GM19452 (cell line): ENCODE data around the gene PRSS27.

Experiments used
- ATAC-seq: cut with Tn5 transposase; IDR thresholded peaks from one replicate; pipeline ENCODE4 v1.9.1; 2021; ENCODE audit not compliant: unreplicated experiment

Gene PRSS27

DNA sequence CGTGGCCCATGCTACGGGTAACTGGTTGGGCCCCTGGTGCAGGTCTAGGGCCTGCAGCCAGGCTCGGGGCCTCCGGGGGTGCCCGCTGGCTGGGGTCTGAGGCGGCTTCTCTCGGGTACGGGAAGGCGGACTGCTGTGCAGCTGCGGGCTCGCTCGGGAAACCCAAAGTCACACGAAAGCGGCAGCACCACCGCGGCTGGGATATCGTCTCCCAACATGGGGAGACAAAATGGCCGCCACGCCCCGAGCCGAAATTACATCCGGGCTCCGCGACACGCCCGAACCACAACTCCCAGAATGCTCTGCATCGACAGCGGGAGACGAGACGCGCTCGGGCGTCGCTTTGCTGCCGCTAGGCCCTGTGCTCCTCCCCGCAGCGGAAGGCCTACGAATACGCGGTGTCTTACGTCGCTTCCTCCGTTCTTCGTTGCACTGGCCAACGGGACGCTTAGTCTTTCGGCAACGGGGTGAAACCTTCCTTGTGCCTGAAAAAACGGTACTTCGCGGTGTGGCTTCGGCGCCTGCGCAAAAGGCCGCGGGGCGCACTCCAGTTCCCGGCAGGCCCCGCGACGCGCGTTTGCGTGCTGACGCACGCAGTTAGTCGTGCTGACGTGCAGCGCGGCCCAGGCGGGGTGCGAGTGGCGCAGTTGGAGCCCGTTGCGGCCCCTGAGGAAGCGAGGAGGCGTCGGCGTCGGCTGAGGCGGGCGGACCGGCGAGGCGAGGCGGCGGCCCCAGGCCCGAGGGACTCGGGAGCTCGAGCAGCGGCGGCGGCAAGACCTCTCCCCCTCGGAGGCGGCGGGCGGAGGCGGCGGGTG is 32.2 kb upstream of the PRSS27 start, which contains the start of gene SRRM2:
TSS of gene SRRM2 (plus strand) at position 604 of the 815 bp plus-strand sequence. CDS start 3,727 bp downstream, outside the sequence.
- ATAC-seq: peak; percentile 75

DNA sequence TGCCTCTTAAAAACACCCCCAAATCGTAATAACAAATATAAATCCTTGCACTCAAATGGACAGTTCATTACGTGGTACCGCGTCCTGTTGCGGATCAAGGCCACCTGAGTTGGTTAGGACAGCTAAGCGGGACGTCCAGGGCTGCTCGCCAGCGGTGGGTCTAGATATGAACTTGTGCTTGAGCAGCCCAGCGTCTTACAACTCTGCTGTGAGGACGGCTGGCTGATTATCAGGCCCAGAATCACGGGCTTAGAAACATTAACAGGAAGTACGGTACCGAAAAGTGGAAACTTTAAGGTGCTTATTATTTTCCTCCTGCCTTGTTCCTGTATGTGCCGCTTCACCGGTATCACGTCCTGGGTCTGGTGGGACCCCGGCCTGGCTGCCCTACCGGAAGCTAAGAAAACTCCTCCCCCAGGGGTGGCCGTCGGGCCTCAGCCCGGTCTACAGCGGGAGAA is 31.6 kb upstream of the PRSS27 start:
- ATAC-seq: peak; percentile 31

DNA sequence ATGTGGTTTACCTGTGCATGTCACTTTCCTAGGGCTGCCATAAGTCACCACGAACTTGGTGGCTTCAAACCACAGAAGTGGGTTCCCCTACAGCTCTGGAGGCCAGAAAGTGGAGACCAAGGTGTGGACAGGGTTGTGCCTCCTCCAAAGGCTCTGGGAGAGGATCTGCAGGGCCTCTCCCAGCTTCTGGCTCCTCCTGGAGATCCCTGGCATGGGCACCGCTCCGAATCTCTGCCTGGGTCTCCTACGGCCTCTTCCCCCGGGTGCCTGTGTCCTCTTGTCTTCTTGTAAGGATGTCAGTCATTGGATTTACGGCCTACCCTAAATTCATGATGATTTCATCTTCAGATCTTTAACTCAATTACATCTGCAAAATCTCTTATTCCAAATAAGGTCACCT is 29.9 kb upstream of the PRSS27 start:
- no peak for ATAC-seq

DNA sequence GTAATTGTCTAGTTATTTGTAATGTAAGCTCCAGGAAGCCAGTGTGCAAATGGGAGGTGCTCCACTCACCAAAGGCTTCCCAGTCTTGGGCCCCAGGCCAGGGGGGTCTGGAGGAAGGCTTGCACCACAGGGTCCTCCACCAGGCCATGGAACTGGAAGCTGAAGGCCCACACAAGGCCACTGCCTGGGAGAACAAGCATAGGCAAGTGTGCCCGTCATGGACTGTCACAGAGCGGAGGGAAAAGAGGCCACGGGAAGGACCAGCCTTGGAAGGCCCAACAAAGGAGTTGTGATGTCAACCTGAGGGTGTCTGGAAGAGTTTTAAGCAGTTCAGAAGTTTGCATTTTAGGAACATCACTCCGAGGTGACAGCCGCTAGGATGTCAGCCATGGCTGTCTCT is 29.5 kb upstream of the PRSS27 start:
- no peak for ATAC-seq

DNA sequence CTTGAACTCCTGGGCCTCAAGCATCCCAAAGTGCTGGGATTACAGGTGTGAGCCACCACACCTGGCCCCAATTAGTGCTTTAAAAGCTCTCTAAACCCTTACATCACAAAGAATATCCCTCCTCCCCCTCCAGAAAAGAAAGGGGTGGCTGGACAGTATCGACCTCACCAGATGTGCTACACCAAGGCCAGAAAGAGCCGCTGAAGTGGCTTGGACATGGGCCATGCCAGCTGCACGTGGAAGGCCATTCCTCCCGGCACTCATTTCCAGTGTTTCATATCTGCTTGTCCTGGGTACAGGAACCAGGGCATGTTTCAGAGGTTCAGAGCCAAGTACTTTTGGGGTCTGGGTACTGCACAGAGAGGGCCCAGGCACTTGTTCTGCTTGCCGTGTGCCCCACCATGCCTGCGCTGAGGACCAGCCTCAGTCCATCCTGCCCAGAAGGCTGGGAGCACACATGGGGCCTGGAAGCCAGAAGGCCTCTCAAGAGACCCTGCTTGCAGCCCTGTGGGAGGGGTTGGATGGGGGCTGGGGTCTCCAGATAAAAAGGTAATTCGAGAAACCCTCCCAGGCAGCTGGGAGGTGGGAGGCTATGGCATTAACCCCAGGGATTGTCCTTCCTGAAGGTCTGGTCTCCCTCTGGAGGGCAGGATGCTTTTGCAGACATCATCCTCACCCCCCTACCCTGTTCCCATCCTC is 28.9 kb upstream of the PRSS27 start:
- ATAC-seq: no peak

DNA sequence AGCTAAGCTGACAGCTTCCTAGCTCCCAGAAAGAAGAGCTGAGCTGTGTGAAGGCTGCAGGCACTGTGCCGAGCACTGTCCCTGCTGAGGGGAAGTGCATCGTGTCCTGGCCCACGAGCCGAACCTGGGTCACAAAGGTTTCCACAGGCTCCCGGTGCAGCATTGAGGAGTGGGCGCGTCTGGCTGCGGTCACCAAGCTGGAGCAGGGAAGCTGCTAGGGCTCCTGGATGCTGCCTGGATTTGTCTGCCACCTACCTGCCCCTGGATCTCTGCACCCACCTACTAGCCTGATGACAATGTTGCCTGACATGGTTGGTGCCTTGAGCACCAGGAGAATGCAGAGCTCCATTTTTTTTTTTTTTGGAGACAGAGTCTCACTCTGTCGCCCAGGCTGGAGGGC is 25.9 kb upstream of the PRSS27 start:
- ATAC-seq: no peak

DNA sequence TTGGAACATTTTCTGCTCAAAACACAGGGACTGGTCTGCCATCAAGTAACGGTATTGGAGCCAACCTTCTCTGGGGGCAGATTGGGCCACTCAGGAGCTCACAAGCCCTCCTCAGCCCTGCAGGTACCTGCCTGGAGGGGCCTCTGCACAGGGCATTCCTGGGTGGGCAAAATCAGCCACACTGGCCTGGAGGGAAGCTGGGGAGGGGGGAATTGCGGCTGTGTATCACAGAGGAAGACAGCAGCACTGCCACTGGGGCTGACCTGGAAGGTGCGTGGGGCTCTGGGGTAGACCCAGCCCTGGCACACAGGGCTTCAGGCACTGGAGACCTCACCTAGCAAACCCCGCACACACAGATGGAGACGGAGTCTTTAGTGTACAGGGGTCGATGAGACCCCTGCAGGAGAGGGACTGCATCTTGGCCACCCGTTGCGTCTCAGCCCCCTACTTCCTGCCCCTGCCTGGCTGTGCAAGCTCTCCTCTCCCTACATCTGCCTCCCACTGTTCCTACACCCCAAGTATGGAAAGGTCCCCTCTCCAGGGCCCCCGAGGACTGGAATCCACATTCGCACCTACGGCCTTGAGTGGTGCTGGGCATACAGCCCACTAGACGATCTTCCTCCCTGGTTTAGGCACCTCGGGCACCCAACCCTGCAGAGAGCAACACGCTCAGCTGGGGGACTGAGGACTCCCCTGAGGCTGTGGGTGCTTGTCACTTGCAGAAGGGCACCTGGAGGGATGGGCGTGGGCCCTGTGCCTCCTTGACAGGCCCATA is 25.3 kb upstream of the PRSS27 start:
- no peak for ATAC-seq

DNA sequence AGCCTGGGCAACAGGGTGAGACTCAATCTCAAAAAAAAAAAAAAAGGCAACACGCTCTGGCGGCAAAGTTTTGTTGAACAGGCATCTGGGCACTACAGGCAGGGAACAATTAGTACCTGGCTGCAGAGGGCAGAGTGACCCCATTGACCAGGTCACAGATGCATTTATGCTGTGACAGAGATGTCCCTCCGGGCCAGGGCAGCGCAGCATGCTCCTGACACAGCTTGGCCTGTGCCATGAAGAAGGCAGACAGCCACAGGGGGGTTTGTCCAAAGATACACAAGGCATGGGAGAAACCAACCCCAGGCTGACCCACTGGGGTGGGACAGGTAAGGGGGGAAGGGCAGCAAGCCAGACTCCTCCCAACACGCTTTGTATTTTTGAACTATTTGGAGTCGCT is 24.7 kb upstream of the PRSS27 start:
- ATAC-seq: no peak

DNA sequence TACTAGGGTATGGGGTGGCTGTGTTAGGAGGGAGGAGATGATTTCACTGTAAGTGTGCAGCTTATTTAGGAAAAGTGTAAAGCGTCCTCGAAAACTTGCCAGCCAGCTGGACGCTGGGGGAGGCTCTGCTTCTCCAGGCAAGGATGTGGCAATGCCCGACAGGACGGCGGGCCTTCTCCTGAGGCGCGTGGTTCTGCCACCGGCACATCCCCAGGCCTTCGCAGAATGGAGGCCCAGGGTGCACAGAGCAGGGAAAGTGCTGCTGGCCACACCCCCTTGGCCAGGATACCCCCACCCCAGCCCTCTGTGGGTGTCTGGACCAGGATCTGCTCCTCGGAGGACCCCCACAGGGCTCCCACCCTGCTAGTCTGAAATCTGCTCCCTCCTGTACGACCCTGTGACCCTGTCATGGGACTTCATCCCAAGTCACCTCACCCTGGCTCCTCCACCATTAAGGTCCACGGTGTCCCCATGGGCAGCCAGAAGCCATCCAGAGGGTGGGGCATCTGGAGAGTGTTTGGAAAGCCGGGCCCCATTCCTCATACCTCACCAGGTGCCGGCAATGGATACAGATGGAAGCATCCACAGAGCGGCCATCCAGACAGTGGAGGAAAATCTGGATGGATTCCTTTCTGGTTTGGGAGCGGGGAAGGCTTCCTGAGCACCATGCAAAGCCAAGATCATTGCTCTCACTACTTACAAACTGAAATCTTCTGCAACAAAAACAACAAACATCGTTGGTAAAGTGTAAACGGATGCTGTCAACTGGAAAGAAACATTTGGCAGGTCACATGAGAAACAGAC is 23.2 kb upstream of the PRSS27 start:
- ATAC-seq: no peak

DNA sequence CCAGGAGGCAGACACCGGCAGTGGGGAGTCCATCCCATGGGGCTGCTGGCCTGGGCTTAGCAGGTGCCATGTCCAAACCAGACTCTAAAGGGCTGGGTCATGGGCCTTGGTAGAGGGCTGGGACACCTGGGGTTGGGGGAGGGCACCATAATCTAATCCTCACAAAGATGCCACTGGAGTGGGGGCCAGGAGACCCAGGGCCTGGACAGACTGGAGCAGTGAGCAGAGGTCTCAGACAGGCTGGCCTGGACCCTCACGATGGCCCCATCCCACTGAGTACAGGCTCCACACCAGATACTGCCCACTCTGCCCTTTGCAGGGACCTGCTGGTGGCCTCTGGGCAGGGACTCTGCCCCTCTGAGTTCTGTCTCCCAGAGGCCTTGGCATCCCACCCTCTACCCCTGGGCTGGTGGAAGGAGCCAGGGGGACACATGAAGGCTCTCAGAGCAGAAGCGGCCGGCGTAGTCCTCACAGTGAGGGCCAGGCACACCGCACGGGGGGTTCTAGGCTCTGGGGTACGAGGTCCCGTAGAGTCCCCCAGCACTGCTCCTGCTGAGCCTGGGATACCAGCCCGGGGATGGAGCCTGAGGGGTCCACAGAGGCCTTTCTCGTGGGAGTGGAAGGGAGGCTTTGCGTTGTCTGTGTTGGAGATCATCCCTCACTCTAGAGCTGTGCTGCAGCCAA is 22.4 kb upstream of the PRSS27 start:
- ATAC-seq: no peak

DNA sequence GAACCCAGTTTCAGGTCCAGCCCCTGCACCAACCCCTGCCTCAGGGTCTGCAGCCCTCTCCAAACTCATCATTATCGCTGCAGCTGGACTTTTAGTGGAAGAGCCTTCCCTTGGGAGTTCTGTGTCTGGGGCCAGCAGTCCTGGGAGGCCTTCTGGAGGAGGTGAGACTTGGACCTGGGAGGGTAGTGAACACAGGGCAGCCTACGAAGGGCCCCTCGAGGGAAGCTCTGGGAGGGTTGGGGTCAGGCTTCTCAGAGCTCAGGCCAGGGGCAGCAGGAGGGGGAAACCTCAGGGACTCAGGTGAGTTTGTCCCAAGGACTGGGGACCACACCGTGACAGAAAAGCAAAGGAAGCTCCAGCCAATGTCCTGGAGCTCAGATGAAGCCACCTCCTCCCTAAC is 21.1 kb upstream of the PRSS27 start:
- no peak for ATAC-seq

DNA sequence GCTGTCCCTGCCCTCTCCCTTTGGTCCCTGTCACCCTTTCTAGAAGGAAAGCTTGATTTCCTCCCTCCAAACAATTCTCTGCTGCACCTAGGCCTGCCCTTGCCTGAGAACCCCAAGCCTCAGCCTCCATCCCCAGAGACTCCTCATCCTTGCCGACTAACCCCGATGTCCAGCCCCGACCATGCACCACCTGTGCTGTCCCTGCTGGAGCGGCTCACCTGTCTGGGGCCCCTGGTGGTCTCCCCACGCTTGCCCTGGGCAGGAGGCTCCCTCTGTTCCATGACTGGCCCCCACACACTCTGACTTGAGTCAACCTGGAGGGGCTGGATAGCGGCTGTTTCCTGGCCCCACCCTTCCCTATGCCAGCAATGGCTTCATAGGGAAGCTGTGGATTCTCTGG is 20.5 kb upstream of the PRSS27 start:
- no peak for ATAC-seq

DNA sequence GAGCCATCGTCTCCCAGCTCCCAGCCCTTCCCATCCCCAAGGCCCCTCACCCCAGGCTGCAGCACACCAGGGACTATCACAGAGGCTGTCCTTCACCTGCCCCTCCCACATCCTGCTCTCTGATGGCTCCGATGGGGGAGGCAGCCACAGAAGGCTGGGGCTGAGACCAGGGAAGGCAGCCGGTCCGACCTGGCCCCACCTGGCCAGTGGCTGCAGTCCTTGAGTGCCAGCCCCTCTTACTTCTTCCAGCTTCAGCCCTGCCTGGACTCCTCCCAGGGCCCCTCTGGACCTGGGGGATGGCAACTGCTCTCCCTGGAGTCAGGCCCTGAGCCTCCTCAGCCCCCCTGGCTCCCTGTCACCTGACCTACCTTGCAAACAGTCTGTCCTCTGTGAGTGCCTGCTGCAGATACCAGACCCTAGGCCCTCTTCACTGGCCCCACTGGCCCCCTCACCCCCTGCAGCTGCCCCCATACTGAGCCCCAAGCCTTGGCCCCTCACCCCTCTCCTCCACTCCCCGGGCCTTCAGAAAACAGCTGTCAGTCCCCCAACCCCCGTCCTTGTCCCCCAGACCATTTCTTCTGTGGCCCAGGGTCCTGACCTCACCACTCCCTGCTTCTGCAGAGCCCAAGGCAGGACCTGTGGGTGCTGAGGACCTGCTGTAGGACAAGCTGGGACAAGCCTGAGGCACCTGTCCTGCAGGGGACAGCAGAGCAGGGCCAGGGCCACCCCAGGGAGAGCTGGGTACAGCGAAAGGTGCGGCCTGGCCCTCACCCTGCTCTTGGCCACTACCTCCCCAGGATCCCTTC is 19.8 kb upstream of the PRSS27 start:
- no peak for ATAC-seq

DNA sequence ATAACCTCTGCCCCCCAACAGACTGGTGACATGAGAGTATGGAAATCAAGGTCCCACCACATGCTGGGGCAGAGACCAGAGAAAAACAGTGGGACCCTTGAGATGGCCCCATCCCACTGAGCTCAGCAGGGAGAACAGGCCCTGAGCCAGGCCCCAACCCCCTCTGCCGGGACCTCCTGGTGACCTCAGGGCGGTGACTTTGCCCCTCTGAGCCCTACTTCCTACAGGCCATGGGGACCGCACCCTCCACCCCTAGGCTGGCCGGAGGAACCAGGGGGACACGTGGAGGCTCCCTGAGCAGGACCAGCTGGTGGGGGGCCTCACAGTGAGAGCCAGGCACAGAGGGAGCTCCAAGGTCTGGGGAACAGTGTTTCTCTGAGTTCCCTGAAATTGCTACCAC is 18.6 kb upstream of the PRSS27 start:
- no peak for ATAC-seq

DNA sequence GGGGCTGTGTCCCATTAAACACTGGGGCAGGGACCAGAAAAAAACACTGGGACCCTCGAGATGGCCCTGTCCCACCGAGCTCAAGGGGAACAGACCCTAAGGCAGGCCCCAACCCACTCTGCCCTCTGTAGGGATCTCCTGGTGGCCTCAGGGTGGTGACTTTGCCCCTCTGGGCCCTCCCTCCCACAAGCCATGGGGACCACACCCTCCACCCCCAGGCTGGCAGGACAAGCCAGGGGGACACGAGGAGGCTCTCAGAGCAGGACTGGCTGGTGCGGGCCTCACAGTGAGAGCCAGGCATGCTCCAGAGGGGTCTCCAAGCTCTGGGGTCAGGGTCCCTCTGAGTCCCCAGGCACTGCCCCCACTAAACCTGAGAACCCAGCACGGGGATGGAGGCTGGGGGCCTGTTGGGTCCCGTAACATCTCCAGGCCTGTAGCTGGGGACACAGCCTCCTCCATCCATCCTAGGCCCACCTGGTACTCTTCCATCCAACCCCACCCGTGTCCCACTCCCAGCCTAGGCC is 17.9 kb upstream of the PRSS27 start:
- no peak for ATAC-seq

DNA sequence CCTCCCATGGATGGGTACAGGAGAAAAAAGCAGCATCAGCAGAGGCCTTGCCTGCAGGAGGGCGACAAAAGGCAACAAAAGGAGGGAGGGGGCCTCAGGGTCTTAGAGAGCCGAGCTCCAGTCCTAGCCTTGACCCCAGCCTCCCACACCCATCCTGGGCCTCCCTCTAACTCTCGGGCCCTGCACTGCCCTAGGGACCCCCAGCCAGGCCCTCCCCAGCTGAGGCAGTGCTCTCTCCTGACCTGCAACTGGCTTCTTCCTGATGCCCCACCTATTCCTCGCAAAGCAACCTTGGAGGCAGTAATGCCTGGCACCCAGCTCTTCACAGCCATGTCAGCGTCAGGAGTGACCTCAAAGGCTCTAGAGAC is 17.2 kb upstream of the PRSS27 start:
- ATAC-seq: no peak

DNA sequence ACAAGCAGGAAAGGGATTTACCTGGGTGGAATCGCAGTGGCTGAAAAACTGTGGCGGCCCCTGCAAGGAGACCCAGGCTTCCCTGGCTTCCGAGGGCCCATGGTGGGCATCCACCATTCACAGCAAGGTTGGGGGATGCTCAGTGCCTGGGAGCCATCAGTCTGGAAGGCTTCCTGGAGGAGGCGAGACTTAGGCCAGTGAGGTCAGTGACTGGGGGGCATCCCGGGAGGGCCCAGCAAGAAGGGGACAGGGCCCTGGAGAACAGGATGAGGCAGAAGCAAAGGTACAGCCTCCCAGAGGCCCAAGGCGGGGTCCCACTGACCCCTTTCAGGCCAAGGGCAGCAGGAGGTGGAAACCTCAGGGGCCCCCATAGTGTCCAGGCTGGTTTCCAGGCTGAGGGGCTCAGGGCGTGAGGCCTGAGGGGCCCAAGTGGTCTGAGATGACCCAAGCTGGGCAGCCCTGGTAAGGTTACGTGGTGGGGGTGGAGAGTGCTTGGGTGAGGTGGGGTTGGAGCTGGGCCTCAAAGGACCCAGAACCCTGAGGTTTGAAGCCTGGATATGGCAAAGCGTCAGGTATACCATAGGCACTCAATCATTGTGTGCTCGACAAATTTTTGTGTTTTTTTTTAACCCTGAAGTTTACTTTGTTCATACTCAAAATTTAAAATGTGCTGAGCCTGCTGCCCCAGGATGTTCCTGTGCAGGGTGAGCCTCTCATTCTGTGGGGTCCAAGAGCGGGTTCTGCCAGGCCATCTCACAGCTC is 16.6 kb upstream of the PRSS27 start:
- ATAC-seq: no peak

DNA sequence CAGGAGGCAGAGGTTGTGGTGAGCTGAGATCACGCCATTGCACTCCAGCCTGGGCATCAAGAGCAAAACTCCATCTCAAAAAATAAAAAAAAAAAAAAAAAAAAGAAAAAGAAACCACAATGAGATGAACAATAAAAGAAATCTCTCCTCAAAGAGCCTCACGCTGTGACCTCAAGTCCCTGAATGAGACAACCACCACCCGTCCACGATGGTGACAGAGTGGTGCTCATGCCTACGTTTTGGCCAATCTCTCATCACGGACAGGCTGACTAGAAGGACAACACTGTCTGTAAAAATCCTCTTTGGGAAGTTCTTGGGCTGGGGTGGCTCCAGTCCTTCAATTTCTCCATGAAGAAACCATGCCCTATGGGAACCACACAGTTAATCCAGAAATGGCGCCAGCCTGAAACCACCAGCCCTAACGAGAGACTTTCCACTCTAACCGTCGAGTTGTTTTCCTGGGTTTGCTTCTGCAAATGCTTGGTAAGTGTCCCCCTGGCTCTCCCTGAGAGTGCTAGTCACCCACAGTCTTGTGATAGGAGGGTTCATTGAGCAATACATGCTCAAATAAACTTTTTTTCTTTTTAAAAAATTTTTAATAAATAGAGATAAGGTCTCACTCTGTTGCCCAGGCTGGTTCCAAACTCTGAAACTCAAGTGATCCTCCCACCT is 15.0 kb upstream of the PRSS27 start:
- ATAC-seq: no peak
